22Rv1 (cell line): ENCODE data around the gene USP6NL.

Experiments used
- CTCF ChIP-seq: fragments of 450-650 bp; IDR thresholded peaks from 2 replicates; pipeline ENCODE4 v1.5.1; 2017; ENCODE audit warnings: mild to moderate bottlenecking
- ZFX ChIP-seq: fragments of 450-650 bp; IDR thresholded peaks from 2 replicates; pipeline ENCODE4 v1.6.1; 2017; ENCODE audit warnings: antibody characterized with exemption, borderline replicate concordance

- TF ChIP-seq CTCF (no peak), ZFX (no peak)
Observed at GRCh38 chr10:11406746-11407145, 204.7 kb downstream of the USP6NL start.
